K562 (cell line): ENCODE results near the gene EGFL7. TPM values are rescaled to one million over a fixed set of nuclear protein-coding genes. Genes with fewer than 3 reads are reported as not detected.

Experiments used
- ATAC-seq: fragments of 200-7000 bp; cut with Tn5 transposase; 3 replicates; pipeline ENCODE4 v1.9.1; 2020; ENCODE audit warnings: moderate library complexity
- BruUV-seq: library from RNA; stranded (reverse); fragments of 400-500 nt; replicated peaks from 2 replicates; lab custom pipeline; 2021; lab: Mats Ljungman, UMichigan
- CTCF ChIA-PET: fragments of 300-600 bp; formaldehyde crosslinking; extraction: SDS; loops from one replicate; lab custom pipeline; 2021; ENCODE audit warnings: low intra/inter-chr PET ratio; lab: Yijun Ruan, JAX
- POLR2A ChIA-PET: fragments of 300-600, 350-650 bp; sonication (Branson Sonifier 250); formaldehyde crosslinking; extraction: SDS; loops from one replicate; lab custom pipeline; 2021; ENCODE audit warnings: antibody characterized with exemption, inconsistent platforms; lab: Yijun Ruan, JAX
- DNase-seq, 4 experiments: peaks; one replicate each; pipeline versions ENCODE4 v3.0.0 to v3.0.0-alpha.2; 2011 to 2018; ENCODE audit warnings: low spot score in 3 of 4, mixed read lengths in 3 of 4; ENCODE audit errors: extremely low read depth in 1 of 4
- FAIRE-seq: peaks from 2 replicates; lab custom pipeline; 2011; peaks lifted over from hg19 to GRCh38; lab: Jason Lieb, UNC
- H2AFZ ChIP-seq: 2 replicates; pipeline ENCODE4 v1.6.0; 2011; ENCODE audit warnings: low read depth, low read length, control low read depth, inconsistent platforms
- H3K27ac ChIP-seq: fragments of 200-600 bp; 3 replicates; pipeline ENCODE4 v1.8.0; 2011; ENCODE audit warnings: low read depth, mild to moderate bottlenecking, control low read depth, inconsistent platforms, low read length, moderate library complexity, mixed read lengths; ENCODE audit errors: extremely low read depth
- H3K27me3 ChIP-seq, 2 experiments: fragments of 300-600 bp in 1 of 2; 2 replicates in 1 of 2; 3 replicates in 1 of 2; pipeline versions ENCODE4 v1.6.0 to v1.8.0; 2011; ENCODE audit warnings: inconsistent platforms in 2 of 2, low read length in 2 of 2, mild to moderate bottlenecking in 1 of 2, mixed read lengths in 1 of 2, moderate library complexity in 1 of 2; ENCODE audit not compliant: control insufficient read depth in 2 of 2, insufficient read depth in 2 of 2
- H3K36me3 ChIP-seq: fragments of 300-600 bp; 3 replicates; pipeline ENCODE4 v1.8.0; 2011; ENCODE audit warnings: mild to moderate bottlenecking, low read length, inconsistent platforms; ENCODE audit not compliant: control insufficient read depth, insufficient read depth
- H3K4me1 ChIP-seq, 2 experiments: fragments of 200-600 bp in 1 of 2; replicated peaks in 1 of 2; 2 replicates in 1 of 2; 3 replicates in 1 of 2; pipeline versions ENCODE4 v1.5.1 to v1.8.0; 2011; ENCODE audit warnings: inconsistent platforms in 2 of 2, low read length in 2 of 2, mild to moderate bottlenecking in 1 of 2, mixed read lengths in 1 of 2, moderate library complexity in 1 of 2; ENCODE audit not compliant: control insufficient read depth in 2 of 2, insufficient read depth in 2 of 2
- H3K4me2 ChIP-seq: 2 replicates; pipeline ENCODE4 v1.6.1; 2011; ENCODE audit warnings: low read length, control low read depth, inconsistent platforms, mixed read lengths; ENCODE audit not compliant: insufficient read depth
- H3K4me3 ChIP-seq: fragments of 200-600 bp; sonication (generic), shearing (Covaris generic); 2 replicates; pipeline ENCODE4 v1.5.1; 2016; ENCODE audit warnings: control low read depth, inconsistent platforms
- H3K79me2 ChIP-seq: fragments of 200-600 bp; 3 replicates; pipeline ENCODE4 v1.8.0; 2011; ENCODE audit warnings: low read length, inconsistent platforms; ENCODE audit not compliant: control insufficient read depth, insufficient read depth
- H3K9ac ChIP-seq, 2 experiments: 2 replicates each; pipeline versions ENCODE4 v1.6.0 to v1.6.1; 2011; ENCODE audit warnings: low read depth in 2 of 2, low read length in 2 of 2, control low read depth in 1 of 2, inconsistent platforms in 1 of 2, mild to moderate bottlenecking in 1 of 2, mixed read lengths in 1 of 2; ENCODE audit not compliant: insufficient read depth in 1 of 2
- H3K9me1 ChIP-seq: one replicate; pipeline ENCODE4 v1.6.0; 2011; ENCODE audit warnings: inconsistent platforms, mild to moderate bottlenecking, low read length, moderate library complexity; ENCODE audit not compliant: control insufficient read depth, insufficient read depth
- H3K9me3 ChIP-seq: replicated peaks from 2 replicates; pipeline ENCODE4 v1.5.1; 2011; ENCODE audit warnings: low read depth, low read length, inconsistent platforms; ENCODE audit not compliant: control insufficient read depth, insufficient read depth
- H4K20me1 ChIP-seq: replicated peaks from 2 replicates; pipeline ENCODE4 v1.6.1; 2011; ENCODE audit warnings: low read length, inconsistent platforms, mixed read lengths; ENCODE audit not compliant: control insufficient read depth, insufficient read depth
- DLX4 ChIP-seq: fragments of 250-450 bp; sonication (Bioruptor Pico); IDR thresholded peaks from 2 replicates; pipeline ENCODE4 v1.6.1; 2021; ENCODE audit warnings: mild to moderate bottlenecking
- GATAD2B ChIP-seq: fragments of 450-650 bp; IDR thresholded peaks from 2 replicates; pipeline ENCODE4 v1.6.1; 2017; ENCODE audit warnings: mild to moderate bottlenecking, borderline replicate concordance
- HDAC2 ChIP-seq: fragments of 450-650 bp; IDR thresholded peaks from 2 replicates; pipeline ENCODE4 v1.6.1; 2016; ENCODE audit warnings: mild to moderate bottlenecking
- KAT7 ChIP-seq: sonication (generic); formaldehyde crosslinking; IDR thresholded peaks from 2 replicates; pipeline ENCODE4 v1.8.0; 2022; ENCODE audit warnings: missing genetic modification reagents, mild to moderate bottlenecking, borderline replicate concordance
- KDM5B ChIP-seq: fragments of 200-600 bp; sonication (generic); IDR thresholded peaks from 2 replicates; pipeline ENCODE4 v1.6.1; 2012; ENCODE audit warnings: low read depth, mild to moderate bottlenecking, moderate library complexity, low read length, control low read depth, inconsistent platforms; ENCODE audit not compliant: insufficient replicate concordance
- POLR2G ChIP-seq: fragments of 200-400 bp; formaldehyde crosslinking; IDR thresholded peaks from 2 replicates; pipeline ENCODE4 v1.6.1; 2017; ENCODE audit warnings: low read depth, mild to moderate bottlenecking, antibody characterized with exemption, low read length, moderate library complexity
- PTTG1 ChIP-seq: fragments of 450-650 bp; IDR thresholded peaks from 2 replicates; pipeline ENCODE4 v1.6.1; 2016; ENCODE audit warnings: low read depth, mild to moderate bottlenecking, missing genetic modification characterization, missing compliant biosample characterization
- YBX1 ChIP-seq: fragments of 450-650 bp; IDR thresholded peaks from 2 replicates; pipeline ENCODE4 v1.7.1; 2016; ENCODE audit warnings: mild to moderate bottlenecking
- ZNF717 ChIP-seq: fragments of 250-450 bp; sonication (Bioruptor Pico); IDR thresholded peaks from 2 replicates; pipeline ENCODE4 v1.5.0; 2021
- WGBS: fragments of 100-300 bp; shearing (Covaris generic); methylation state at CpG from one replicate; pipeline ENCODE4 v1.1.6; 2016; ENCODE audit warnings: low coverage, mixed read lengths; ENCODE audit not compliant: insufficient coverage; ENCODE audit errors: missing lambda C conversion rate; 5-methylcytosine and 5-hydroxymethylcytosine counted together
- in situ Hi-C: fragments of 300-500 bp; cut with MboI; formaldehyde crosslinking; loops from 4 replicates; pipeline ENCODE4 v1.15.0; 2018; ENCODE audit warnings: inconsistent platforms, mixed read lengths
- intact Hi-C: fragments of 100-400 bp; cut with micrococcal nuclease; formaldehyde crosslinking; loops from 2 replicates; pipeline ENCODE4 v1.14.2; 2022
- polyA plus RNA-seq, 8 experiments: library from polyadenylated mRNA; depleted of rRNA in 4 of 8; stranded (reverse) in 5 of 8; unstranded in 3 of 8; fragments of >200 nt; fragmentation: Nextera tagmentation in 2 of 8; fragmentation: Illumina TruSeq in 1 of 8; extraction: Ambion mirVana in 2 of 8; extraction: Trizol in 1 of 8; gene quantifications; 2 replicates each; pipeline versions ENCODE4 v1.2.1 to v1.2.3, GENCODE V29; 2011 to 2014; ENCODE audit warnings: inconsistent platforms in 1 of 8, missing spikeins in 1 of 8
- total RNA-seq, 7 experiments: library from RNA; depleted of rRNA in 6 of 7; stranded (reverse); fragments of >200 nt in 6 of 7; fragmentation: Illumina TruSeq in 2 of 7; extraction: Trizol in 2 of 7; gene quantifications; 2 replicates each; pipeline versions ENCODE4 v1.2.1 to v1.2.3, GENCODE V29; 2011 to 2021; ENCODE audit warnings: low replicate concordance in 1 of 7

Gene EGFL7
- total and polyA plus RNA-seq, 9 of the 15 experiments (the other 6 are each of a cell fraction or from before 2014, with no cell fraction given): 1.5 to 286 (median 55.5) TPM

GRCh38 chr9:136621734-136622093 lies 41.0 kb upstream of the EGFL7 start:
- FAIRE-seq (no peak), DNase-seq (no peak), ATAC-seq (no peak)
- in situ Hi-C loops (no loop called here), intact Hi-C loops (loop anchor here (10.0 kb wide), 1 partner anchor 77 kb away; the partner anchor contains the start of gene NOTCH1)
- Histone ChIP-seq H4K20me1 (peaks cover 10% of the 10 kb centered on the region; the same call in 1 of the 2 replicates), H3K4me2 (no peak overlapping the region), H3K4me3 (no peak overlapping the region), H3K9ac (no peak overlapping the region), H3K27me3 (peaks cover 0 to 5% of the 10 kb centered on the region in 2 experiments; a peak in 1 of 5 replicates), H3K9me3 (no peaks in the 10 kb centered on the region), H3K9me1 (no peaks in the 10 kb centered on the region), H3K27ac (no peak overlapping the region), H3K36me3 (no peaks in the 10 kb centered on the region), H3K79me2 (no peaks in the 10 kb centered on the region), H2AFZ (no peak overlapping the region), H3K4me1 (peaks cover 0 to 87% of the 10 kb centered on the region in 2 experiments; a peak in 3 of 5 replicates)
- BruUV-seq: no TSS peak
- ChIA-PET CTCF (no interaction called here), POLR2A (no interaction called here)
- WGBS: 3% methylated on average over 10 of the region's 10 CpGs
- TF ChIP-seq POLR2G (peak; percentile 2), PTTG1 (tag) (no peak)

GRCh38 chr9:136622538-136622948 lies 40.2 kb upstream of the EGFL7 start:
- Histone ChIP-seq H3K4me1 (peaks cover 0 to 88% of the 10 kb centered on the region in 2 experiments; a peak in 3 of 5 replicates), H3K79me2 (no peaks in the 10 kb centered on the region), H3K9ac (no peak overlapping the region), H4K20me1 (peaks cover 15% of the 10 kb centered on the region; the same call in 1 of the 2 replicates), H3K27ac (no peak overlapping the region), H3K4me2 (no peak overlapping the region), H3K36me3 (no peaks in the 10 kb centered on the region), H3K4me3 (no peak overlapping the region), H3K9me3 (no peaks in the 10 kb centered on the region), H2AFZ (no peak overlapping the region), H3K9me1 (no peaks in the 10 kb centered on the region), H3K27me3 (peaks cover 0 to 8% of the 10 kb centered on the region in 2 experiments; a peak in 1 of 5 replicates)
- intact Hi-C loops: loop anchor here (10.0 kb wide), 1 partner anchor 78 kb away; the partner anchor contains the start of gene NOTCH1
- ChIA-PET CTCF (no interaction called here), POLR2A (no interaction called here)
- 17% methylated on average over 16 of the region's 16 CpGs for WGBS
- in situ Hi-C loops: no loop called here
- BruUV-seq: no TSS peak
- no peak for FAIRE-seq
- DNase-seq: no peak
- no peak for ATAC-seq
- no peak for TF ChIP-seq DLX4 (CRISPR knock-in tag)
- TF ChIP-seq POLR2G: peak; percentile 51
- no peak for TF ChIP-seq KAT7 (CRISPR knock-in tag)
- no peak for TF ChIP-seq ZNF717 (CRISPR knock-in tag)
- no peak for TF ChIP-seq HDAC2
- no peak for TF ChIP-seq GATAD2B
- TF ChIP-seq KDM5B: peak; percentile 23
- no peak for TF ChIP-seq YBX1
